ENCODE results near the gene PRR13.

The PRR13 gene

GRCh38 chr12:53492830-53493609, 51.5 kb downstream of the PRR13 start:
- peak; percentile 94 for DNase-seq
- Mint-ChIP-seq H3K4me3 (peak overlapping the region; percentile 88), H3K36me3 (ENCODE audit: low read depth) (peaks cover 6% of the 10 kb centered on the region), H3K27me3 (ENCODE audit: low read depth, poor library complexity) (peaks cover 6% of the 10 kb centered on the region), H3K27ac (peak overlapping the region; percentile 100), H3K4me1 (peaks cover 69% of the 10 kb centered on the region), H3K9me3 (no peaks in the 10 kb centered on the region)
- TF ChIP-seq CTCF (IDR thresholded peaks at IDR 0.05): no peak

- peaks cover 6% of the 10 kb centered on the region for H3K27me3 Mint-ChIP-seq (ENCODE audit: low read depth, poor library complexity)
- H3K36me3 Mint-ChIP-seq (ENCODE audit: low read depth): peaks cover 6% of the 10 kb centered on the region
- H3K9me3 Mint-ChIP-seq: no peaks in the 10 kb centered on the region
- no peak for DNase-seq
- peaks cover 76% of the 10 kb centered on the region for H3K4me1 Mint-ChIP-seq
- peak overlapping the region; percentile 88 for H3K4me3 Mint-ChIP-seq
- no peak for TF ChIP-seq CTCF (IDR thresholded peaks at IDR 0.05)
- H3K27ac Mint-ChIP-seq: peak overlapping the region; percentile 100
Measured at GRCh38 chr12:53493610-53494391, 52.3 kb downstream of the PRR13 start.
